ENCODE measurements around the gene ALAS1.
A peak's percentile ranks its signal among the peaks of the same experiment; 100 is the strongest.

The ALAS1 gene

GRCh38 chr3:52222319-52223221 is 24.6 kb downstream of the ALAS1 start:
- DNase-seq: no peak

- DNase-seq: no peak
Observed at GRCh38 chr3:52223449-52224408, 25.8 kb downstream of the ALAS1 start.

GRCh38 chr3:52225452-52226228 is 27.7 kb downstream of the ALAS1 start, which contains the start of gene TLR9:
Gene TLR9, minus strand, starts transcription at chr3:52225645. Its CDS starts 116 bp downstream, at chr3:52225529.
- DNase-seq: no peak

- no peak for DNase-seq
Observed at GRCh38 chr3:52226229-52226817, 28.4 kb downstream of the ALAS1 start.

- no peak for DNase-seq
Observed at GRCh38 chr3:52227117-52227516, 29.2 kb downstream of the ALAS1 start.

- DNase-seq: no peak
Observed at GRCh38 chr3:52227766-52228165, 29.8 kb downstream of the ALAS1 start.

GRCh38 chr3:52228266-52228665 is 30.3 kb downstream of the ALAS1 start:
- no peak for DNase-seq

GRCh38 chr3:52228751-52229291 is 30.9 kb downstream of the ALAS1 start:
- DNase-seq: no peak

GRCh38 chr3:52229656-52230055 is 31.7 kb downstream of the ALAS1 start:
- DNase-seq: no peak

GRCh38 chr3:52230461-52230860 is 32.5 kb downstream of the ALAS1 start:
- DNase-seq: no peak

GRCh38 chr3:52230889-52231499 is 33.0 kb downstream of the ALAS1 start:
- DNase-seq: no peak

GRCh38 chr3:52231502-52232278 is 33.7 kb downstream of the ALAS1 start:
- DNase-seq: peak; percentile 92

GRCh38 chr3:52232279-52233107 is 34.5 kb downstream of the ALAS1 start:
- no peak for DNase-seq

- no peak for DNase-seq
Observed at GRCh38 chr3:52233108-52233591, 35.2 kb downstream of the ALAS1 start.

GRCh38 chr3:52233968-52234367 is 36.0 kb downstream of the ALAS1 start:
- no peak for DNase-seq

GRCh38 chr3:52234516-52235447 is 36.8 kb downstream of the ALAS1 start:
- no peak for DNase-seq

GRCh38 chr3:52236424-52236886 is 38.5 kb downstream of the ALAS1 start:
- no peak for DNase-seq

- no peak for DNase-seq
Observed at GRCh38 chr3:52237006-52237656, 39.2 kb downstream of the ALAS1 start.
